Activated B cell treated with CpG ODN at 0.5 μM for 24 hours (primary cell): Measurements from ENCODE around the gene GALNT10. TPM values are rescaled to one million over a fixed set of nuclear protein-coding genes. Genes with fewer than 3 reads are reported as not detected.

Experiments
- ATAC-seq: fragments of 200-7000 bp; cut with Tn5 transposase; one replicate; pipeline ENCODE4 v1.10.0; 2021; ENCODE audit warnings: low read depth, mild to moderate bottlenecking, moderate library complexity
- CTCF ChIA-PET: fragments of 350-600 bp; sonication (Branson Sonifier 250); formaldehyde crosslinking; loops from one replicate; lab custom pipeline; 2021; ENCODE audit warnings: antibody characterized with exemption; lab: Charles Lee
- POLR2A ChIA-PET: fragments of 350-600 bp; sonication (Branson Sonifier 250); formaldehyde crosslinking; loops from one replicate; lab custom pipeline; 2021; ENCODE audit warnings: antibody characterized with exemption; lab: Charles Lee
- DNase-seq: peaks from one replicate; pipeline ENCODE4 v3.0.0; 2022
- H3K27ac Mint-ChIP-seq: one replicate; pipeline ENCODE4 v1.8.0; 2020; ENCODE audit warnings: mixed read lengths
- H3K27me3 Mint-ChIP-seq: one replicate; pipeline ENCODE4 v1.8.0; 2021; ENCODE audit warnings: mixed read lengths
- H3K36me3 Mint-ChIP-seq: one replicate; pipeline ENCODE4 v1.8.0; 2021; ENCODE audit warnings: low read depth, mixed read lengths
- H3K4me1 Mint-ChIP-seq: one replicate; pipeline ENCODE4 v1.8.0; 2021; ENCODE audit warnings: mixed read lengths
- H3K4me3 Mint-ChIP-seq: one replicate; pipeline ENCODE4 v1.8.0; 2020; ENCODE audit warnings: mild to moderate bottlenecking, mixed read lengths
- H3K9me3 Mint-ChIP-seq: one replicate; pipeline ENCODE4 v1.8.0; 2020; ENCODE audit warnings: mixed read lengths
- CTCF ChIP-seq: fragments of 200-600 bp; IDR thresholded peaks from one replicate; pipeline ENCODE4 v1.8.0; 2022; ENCODE audit warnings: antibody characterized with exemption, mild to moderate bottlenecking
- intact Hi-C: fragments of 100-400 bp; cut with micrococcal nuclease; formaldehyde crosslinking; loops from one replicate; pipeline ENCODE4 v1.15.1; 2024
- total RNA-seq: library from RNA; stranded (reverse); gene quantifications from 2 replicates; pipeline ENCODE4 v1.2.3, GENCODE V29; 2022

GALNT10 gene
- total RNA-seq, 1 donor from 2014 or later: 41.5 TPM

- Mint-ChIP-seq H3K4me1 (no peaks in the 10 kb centered on the region), H3K36me3 (peaks cover 77% of the 10 kb centered on the region), H3K27ac (no peak overlapping the region), H3K9me3 (no peaks in the 10 kb centered on the region), H3K4me3 (no peak overlapping the region), H3K27me3 (no peaks in the 10 kb centered on the region)
- DNase-seq (no peak), ATAC-seq (no peak)
- CTCF ChIA-PET: interaction anchor here (1.6 kb wide), 1 partner anchor 31 kb away, joined by 5 read pairs; no protein-coding TSS in a partner anchor
- POLR2A ChIA-PET: no interaction called here
- TF ChIP-seq CTCF: no peak
- intact Hi-C loops: no loop called here
Measured at GRCh38 chr5:154373729-154374179, 183.2 kb downstream of the GALNT10 start.

GRCh38 chr5:154374264-154374663, 183.7 kb downstream of the GALNT10 start:
- Mint-ChIP-seq H3K27me3 (no peaks in the 10 kb centered on the region), H3K4me1 (no peaks in the 10 kb centered on the region), H3K9me3 (no peaks in the 10 kb centered on the region), H3K4me3 (no peak overlapping the region), H3K36me3 (peaks cover 77% of the 10 kb centered on the region), H3K27ac (no peak overlapping the region)
- intact Hi-C loops: no loop called here
- ChIA-PET CTCF (interaction anchor here (1.6 kb wide), 1 partner anchor 30 kb away, joined by 5 read pairs; no protein-coding TSS in a partner anchor), POLR2A (no interaction called here)
- DNase-seq: no peak
- TF ChIP-seq CTCF: no peak
- no peak for ATAC-seq

GRCh38 chr5:154375329-154376008, 184.9 kb downstream of the GALNT10 start:
- CTCF ChIA-PET: no interaction called here
- H3K4me3 Mint-ChIP-seq: no peak overlapping the region

GRCh38 chr5:154376481-154376880, 185.9 kb downstream of the GALNT10 start:
- intact Hi-C loops: no loop called here
- Mint-ChIP-seq H3K9me3 (no peaks in the 10 kb centered on the region), H3K27me3 (no peaks in the 10 kb centered on the region), H3K4me1 (no peaks in the 10 kb centered on the region), H3K27ac (no peak overlapping the region), H3K36me3 (peaks cover 76% of the 10 kb centered on the region), H3K4me3 (no peak overlapping the region)
- ATAC-seq: no peak
- no peak for DNase-seq
- CTCF ChIA-PET: no interaction called here
- POLR2A ChIA-PET: no interaction called here
- TF ChIP-seq CTCF: no peak

More at GRCh38 chr5:154375329-154376008, 184.9 kb downstream of the GALNT10 start:
- TF ChIP-seq CTCF: no peak
- Mint-ChIP-seq H3K4me1 (no peaks in the 10 kb centered on the region), H3K27ac (no peak overlapping the region), H3K27me3 (no peaks in the 10 kb centered on the region), H3K9me3 (no peaks in the 10 kb centered on the region), H3K36me3 (peaks cover 77% of the 10 kb centered on the region)
- POLR2A ChIA-PET: no interaction called here
- intact Hi-C loops: no loop called here
- ATAC-seq: no peak
- DNase-seq: no peak

GRCh38 chr5:154377754-154378533, 187.4 kb downstream of the GALNT10 start:
- ATAC-seq: no peak
- DNase-seq: no peak
- intact Hi-C loops: no loop called here
- no peak for TF ChIP-seq CTCF
- ChIA-PET POLR2A (interaction anchor here (0.7 kb wide), 1 partner anchor 188 kb away, joined by 3 read pairs; the partner anchor contains the start of gene GALNT10), CTCF (no interaction called here)
- Mint-ChIP-seq H3K9me3 (no peaks in the 10 kb centered on the region), H3K27ac (no peak overlapping the region), H3K27me3 (no peaks in the 10 kb centered on the region), H3K36me3 (peaks cover 80% of the 10 kb centered on the region), H3K4me3 (no peak overlapping the region), H3K4me1 (peaks cover under 1% of the 10 kb centered on the region)
